Measurements from ENCODE around the gene PCDHB14. TPM values are rescaled to one million over a fixed set of nuclear protein-coding genes. Genes with fewer than 3 reads are reported as not detected.

Gene PCDHB14
- total RNA-seq, 1 experiment from 2014 or later, result 2.4 TPM

DNA sequence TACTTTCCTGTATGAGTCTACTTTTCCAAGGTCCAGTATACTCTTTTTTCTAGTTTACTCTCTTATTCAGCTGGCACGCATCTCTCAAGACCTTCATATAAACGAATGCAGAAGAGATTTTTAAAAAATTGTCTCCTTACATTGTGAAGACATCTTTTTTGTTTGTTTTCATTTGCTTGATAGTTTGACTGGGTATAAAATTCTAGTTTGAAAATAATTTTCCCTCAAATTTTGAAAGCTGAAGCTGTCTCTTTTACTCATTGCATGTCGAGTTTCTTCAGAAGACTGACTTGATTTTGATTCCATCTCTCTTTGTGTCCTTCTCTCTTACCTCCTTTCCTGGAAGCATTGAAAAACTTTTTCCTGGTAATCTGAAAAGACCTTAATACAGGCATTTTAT is 26.8 kb upstream of the PCDHB14 start:
- no peaks in the 10 kb centered on the region; the same call in 1 of the 2 replicates for H3K27me3 Mint-ChIP-seq (ENCODE audit: low read depth)
- H3K9me3 ChIP-seq (ENCODE audit: control insufficient read depth, low read depth, low read length), result no peaks in the 10 kb centered on the region
- H2BK20ac ChIP-seq (ENCODE audit: low read depth, low read length, poor library complexity, severe bottlenecking), result no peak overlapping the region
- no peak overlapping the region for H3T11ph ChIP-seq (ENCODE audit: low read length)
- H3K27ac ChIP-seq (ENCODE audit: insufficient read length, low read depth, low read length), result no peak overlapping the region
- TF ChIP-seq, protein P1, sequence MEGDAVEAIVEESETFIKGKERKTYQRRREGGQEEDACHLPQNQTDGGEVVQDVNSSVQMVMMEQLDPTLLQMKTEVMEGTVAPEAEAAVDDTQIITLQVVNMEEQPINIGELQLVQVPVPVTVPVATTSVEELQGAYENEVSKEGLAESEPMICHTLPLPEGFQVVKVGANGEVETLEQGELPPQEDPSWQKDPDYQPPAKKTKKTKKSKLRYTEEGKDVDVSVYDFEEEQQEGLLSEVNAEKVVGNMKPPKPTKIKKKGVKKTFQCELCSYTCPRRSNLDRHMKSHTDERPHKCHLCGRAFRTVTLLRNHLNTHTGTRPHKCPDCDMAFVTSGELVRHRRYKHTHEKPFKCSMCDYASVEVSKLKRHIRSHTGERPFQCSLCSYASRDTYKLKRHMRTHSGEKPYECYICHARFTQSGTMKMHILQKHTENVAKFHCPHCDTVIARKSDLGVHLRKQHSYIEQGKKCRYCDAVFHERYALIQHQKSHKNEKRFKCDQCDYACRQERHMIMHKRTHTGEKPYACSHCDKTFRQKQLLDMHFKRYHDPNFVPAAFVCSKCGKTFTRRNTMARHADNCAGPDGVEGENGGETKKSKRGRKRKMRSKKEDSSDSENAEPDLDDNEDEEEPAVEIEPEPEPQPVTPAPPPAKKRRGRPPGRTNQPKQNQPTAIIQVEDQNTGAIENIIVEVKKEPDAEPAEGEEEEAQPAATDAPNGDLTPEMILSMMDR (conservative IDR thresholded peaks at IDR 0.05), result no peak
- H3K4me1 Mint-ChIP-seq, result peaks cover 4 to 11% of the 10 kb centered on the region in 2 experiments
- H3K27me3 ChIP-seq (ENCODE audit: insufficient read depth, low read length), result no peaks in the 10 kb centered on the region
- no peak overlapping the region for H3K18ac ChIP-seq (ENCODE audit: insufficient read length, low read depth, low read length)
- no peak overlapping the region for H4K5ac ChIP-seq (ENCODE audit: insufficient read length, low read depth, low read length)
- H2BK15ac ChIP-seq (ENCODE audit: low read depth, low read length), result no peak overlapping the region
- peaks cover 35 to 38% of the 10 kb centered on the region in 2 experiments for H3K9me3 Mint-ChIP-seq
- no peak overlapping the region for H3K56ac ChIP-seq (ENCODE audit: insufficient read length, low read depth, low read length)
- no peak overlapping the region for H4K8ac ChIP-seq (replicated peaks; ENCODE audit: insufficient read length, low read depth, low read length)
- no peak overlapping the region for H3K4me3 Mint-ChIP-seq
- H3K79me1 ChIP-seq (ENCODE audit: insufficient read depth, low read depth, low read length, poor library complexity, severe bottlenecking), result no peaks in the 10 kb centered on the region
- no peak overlapping the region for H2BK12ac ChIP-seq (ENCODE audit: insufficient read length, low read depth, low read length)
- H4K91ac ChIP-seq (ENCODE audit: insufficient read length, low read depth, low read length), result no peak overlapping the region
- no peak overlapping the region for H2AFZ ChIP-seq (ENCODE audit: low read length)
- H3K23me2 ChIP-seq (ENCODE audit: insufficient read length, low read depth, low read length, poor library complexity, severe bottlenecking), result no peaks in the 10 kb centered on the region
- H3K23ac ChIP-seq (ENCODE audit: insufficient read length, low read depth, low read length), result no peak overlapping the region
- DNase-seq, result no peak
- no peak overlapping the region for H2BK120ac ChIP-seq (ENCODE audit: low read depth, low read length, poor library complexity, severe bottlenecking)
- no peak overlapping the region for H2BK5ac ChIP-seq (ENCODE audit: insufficient read length, low read length)
- no peak overlapping the region for H3K4me2 ChIP-seq (ENCODE audit: insufficient read depth, insufficient read length, low read length)
- H4K20me1 ChIP-seq (ENCODE audit: control insufficient read depth, insufficient read depth, insufficient read length), result no peaks in the 10 kb centered on the region
- H3K9ac ChIP-seq (ENCODE audit: extremely low read depth, insufficient read length, low read length), result no peak overlapping the region
- H2AK5ac ChIP-seq (ENCODE audit: insufficient read length, low read length), result no peak overlapping the region
- no peak overlapping the region for H3K14ac ChIP-seq (ENCODE audit: insufficient read depth, low read length)
- no peak overlapping the region for H3K4ac ChIP-seq (ENCODE audit: low read depth, low read length)
- H3K4me1 ChIP-seq (ENCODE audit: insufficient read depth, low read length), result no peaks in the 10 kb centered on the region
- WGBS (ENCODE audit: extremely low coverage, insufficient read length, low lambda C conversion rate), result no CpG with 5 or more reads among the region's 3 CpGs
- no peak overlapping the region for H3K27ac Mint-ChIP-seq
- H3K79me2 ChIP-seq (ENCODE audit: insufficient read depth, low read length), result no peaks in the 10 kb centered on the region
- H3K36me3 Mint-ChIP-seq (ENCODE audit: insufficient read depth in 1 of 3, low read depth in 3 of 3), result peaks cover 8 to 30% (median 9%) of the 10 kb centered on the region in 3 experiments; a peak in 6 of 7 replicates
